Nephron progenitor cell (in vitro differentiated cells): ENCODE measurements around the gene INPP5J.

ENCODE experiments used
- DNase-seq: peaks from one replicate; pipeline ENCODE4 v3.0.0; 2021
- H3K27ac Mint-ChIP-seq: 2 replicates; pipeline ENCODE4 v1.8.0; 2021; ENCODE audit warnings: mild to moderate bottlenecking, moderate library complexity, mixed read lengths
- H3K27me3 Mint-ChIP-seq: 2 replicates; pipeline ENCODE4 v1.8.0; 2021; ENCODE audit warnings: mild to moderate bottlenecking, low read depth, mixed read lengths; ENCODE audit not compliant: poor library complexity
- H3K36me3 Mint-ChIP-seq: 2 replicates; pipeline ENCODE4 v1.8.0; 2021; ENCODE audit warnings: low read depth, mixed read lengths
- H3K4me1 Mint-ChIP-seq: 2 replicates; pipeline ENCODE4 v1.8.0; 2021; ENCODE audit warnings: mixed read lengths
- H3K4me3 Mint-ChIP-seq: 2 replicates; pipeline ENCODE4 v1.8.0; 2021; ENCODE audit warnings: mild to moderate bottlenecking, moderate library complexity, mixed read lengths
- H3K9me3 Mint-ChIP-seq: 2 replicates; pipeline ENCODE4 v1.8.0; 2021; ENCODE audit warnings: mild to moderate bottlenecking, moderate library complexity, mixed read lengths
- TF ChIP-seq, protein P1 (sequence below): fragments of 200-600 bp; sonication (generic); IDR thresholded peaks from 2 replicates; pipeline ENCODE4 v1.5.0; 2021; ENCODE audit warnings: antibody characterized with exemption

INPP5J gene

DNA sequence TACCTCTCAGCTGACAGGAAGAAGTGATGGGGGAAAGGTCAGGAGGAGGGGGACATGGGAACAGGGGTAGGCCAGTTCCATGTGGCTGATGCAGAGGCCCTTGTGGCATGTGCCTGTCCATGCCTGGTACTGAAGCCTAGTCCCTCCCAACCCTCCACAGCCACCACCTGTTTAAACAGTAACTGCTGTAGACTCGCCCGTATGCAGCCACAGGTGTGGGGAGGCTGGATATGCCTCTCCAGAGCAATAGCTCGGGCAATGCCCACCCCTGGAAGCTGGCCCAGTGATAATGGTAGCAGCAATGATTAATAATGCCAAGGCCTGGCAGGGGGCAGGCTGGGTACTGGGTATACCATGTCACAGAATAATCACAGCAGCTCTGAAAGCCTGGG lies 39.4 kb upstream of the INPP5J start:
- Mint-ChIP-seq H3K4me1 (peaks cover 51% of the 10 kb centered on the region), H3K27ac (no peak overlapping the region), H3K36me3 (no peaks in the 10 kb centered on the region), H3K27me3 (peaks cover 6% of the 10 kb centered on the region), H3K4me3 (peak overlapping the region; percentile 82), H3K9me3 (no peaks in the 10 kb centered on the region)
- TF ChIP-seq, protein P1, sequence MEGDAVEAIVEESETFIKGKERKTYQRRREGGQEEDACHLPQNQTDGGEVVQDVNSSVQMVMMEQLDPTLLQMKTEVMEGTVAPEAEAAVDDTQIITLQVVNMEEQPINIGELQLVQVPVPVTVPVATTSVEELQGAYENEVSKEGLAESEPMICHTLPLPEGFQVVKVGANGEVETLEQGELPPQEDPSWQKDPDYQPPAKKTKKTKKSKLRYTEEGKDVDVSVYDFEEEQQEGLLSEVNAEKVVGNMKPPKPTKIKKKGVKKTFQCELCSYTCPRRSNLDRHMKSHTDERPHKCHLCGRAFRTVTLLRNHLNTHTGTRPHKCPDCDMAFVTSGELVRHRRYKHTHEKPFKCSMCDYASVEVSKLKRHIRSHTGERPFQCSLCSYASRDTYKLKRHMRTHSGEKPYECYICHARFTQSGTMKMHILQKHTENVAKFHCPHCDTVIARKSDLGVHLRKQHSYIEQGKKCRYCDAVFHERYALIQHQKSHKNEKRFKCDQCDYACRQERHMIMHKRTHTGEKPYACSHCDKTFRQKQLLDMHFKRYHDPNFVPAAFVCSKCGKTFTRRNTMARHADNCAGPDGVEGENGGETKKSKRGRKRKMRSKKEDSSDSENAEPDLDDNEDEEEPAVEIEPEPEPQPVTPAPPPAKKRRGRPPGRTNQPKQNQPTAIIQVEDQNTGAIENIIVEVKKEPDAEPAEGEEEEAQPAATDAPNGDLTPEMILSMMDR, result no peak
- DNase-seq, result no peak

DNA sequence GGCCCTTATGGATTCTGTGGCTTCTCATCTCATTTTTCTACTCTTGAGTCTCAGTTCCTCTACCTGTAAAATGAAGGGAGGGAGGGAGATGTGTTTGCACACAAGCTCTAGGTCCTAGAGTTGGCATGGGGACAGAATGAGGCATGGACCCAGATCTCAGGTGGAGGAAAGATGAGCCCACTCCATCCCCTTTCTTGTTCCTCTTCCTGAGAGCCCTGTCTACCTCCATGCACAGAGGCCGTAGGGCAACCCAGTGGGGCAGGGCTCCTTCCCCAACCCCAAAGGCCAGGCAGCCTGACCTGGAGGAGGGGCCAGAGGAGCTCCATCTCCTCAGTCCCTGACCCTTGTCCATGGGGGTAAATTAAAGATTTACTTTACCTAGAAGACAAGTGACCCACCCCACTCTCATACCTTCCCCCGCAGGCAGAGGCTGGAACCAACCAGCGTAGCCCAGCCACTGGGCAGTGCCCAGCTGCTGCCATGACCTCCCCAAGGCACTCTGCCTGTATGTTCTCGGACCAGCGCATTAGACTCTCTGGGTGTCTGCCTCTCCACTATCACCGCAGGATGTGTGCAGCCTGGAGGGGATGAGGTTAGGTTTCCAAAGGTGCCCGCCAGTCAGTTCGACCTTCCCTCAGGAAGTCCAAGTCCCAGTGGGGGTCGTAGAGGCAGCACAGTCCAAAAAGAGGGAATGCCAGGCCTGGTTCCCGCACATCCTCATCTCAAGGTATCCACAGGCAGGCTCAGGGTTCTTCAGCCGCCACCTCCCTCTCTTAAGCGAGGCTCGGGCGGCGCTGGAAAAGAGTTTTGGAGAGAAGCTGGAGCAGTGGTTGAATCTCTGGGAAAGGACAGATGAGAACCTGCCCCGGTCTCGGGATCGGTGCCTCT lies 38.6 kb upstream of the INPP5J start:
- Mint-ChIP-seq H3K27ac (no peak overlapping the region), H3K9me3 (no peaks in the 10 kb centered on the region), H3K36me3 (peaks cover 3% of the 10 kb centered on the region), H3K27me3 (no peaks in the 10 kb centered on the region), H3K4me3 (peak overlapping the region; percentile 82), H3K4me1 (peaks cover 46% of the 10 kb centered on the region)
- no peak for DNase-seq
- TF ChIP-seq, protein P1, result no peak

DNA sequence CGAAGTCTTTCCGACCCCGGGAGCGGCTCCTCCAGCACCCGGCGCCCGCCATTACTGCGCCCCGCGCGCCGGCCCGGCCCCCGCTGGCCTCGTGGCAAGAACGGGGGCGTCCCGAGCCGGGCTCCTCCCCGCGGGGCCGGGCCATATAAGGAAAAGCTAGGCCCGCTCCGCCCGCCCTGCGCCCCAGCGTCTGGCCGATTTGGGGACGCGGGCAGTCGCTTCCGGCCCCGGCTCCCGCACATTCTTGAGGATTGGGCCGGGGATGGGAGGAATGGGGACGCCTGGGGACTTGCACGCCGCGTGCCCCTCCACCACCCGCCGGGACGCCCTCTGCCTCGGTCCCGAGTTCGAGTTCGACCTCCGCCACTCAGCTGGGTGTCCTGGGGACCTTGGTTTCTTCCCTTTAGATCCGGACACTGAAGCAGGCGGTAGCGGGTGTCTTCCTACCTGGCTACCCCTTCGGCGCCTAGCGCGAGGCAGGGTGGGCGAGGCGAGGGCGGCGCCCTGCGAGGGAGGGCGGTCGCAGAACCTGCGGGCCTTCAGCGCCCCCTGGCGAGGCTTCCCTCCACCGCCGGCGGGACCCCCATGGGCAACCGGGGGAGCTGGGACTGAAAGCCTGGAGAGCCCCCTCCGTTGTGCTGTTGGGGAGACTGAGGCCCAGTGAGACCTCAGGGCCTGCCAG lies 37.8 kb upstream of the INPP5J start:
- Mint-ChIP-seq H3K4me3 (peak overlapping the region; percentile 82), H3K27ac (no peak overlapping the region), H3K27me3 (no peaks in the 10 kb centered on the region), H3K9me3 (no peaks in the 10 kb centered on the region), H3K36me3 (peaks cover 3% of the 10 kb centered on the region), H3K4me1 (peaks cover 39% of the 10 kb centered on the region)
- DNase-seq, result peak; percentile 87
- TF ChIP-seq, protein P1, result peak; percentile 81

DNA sequence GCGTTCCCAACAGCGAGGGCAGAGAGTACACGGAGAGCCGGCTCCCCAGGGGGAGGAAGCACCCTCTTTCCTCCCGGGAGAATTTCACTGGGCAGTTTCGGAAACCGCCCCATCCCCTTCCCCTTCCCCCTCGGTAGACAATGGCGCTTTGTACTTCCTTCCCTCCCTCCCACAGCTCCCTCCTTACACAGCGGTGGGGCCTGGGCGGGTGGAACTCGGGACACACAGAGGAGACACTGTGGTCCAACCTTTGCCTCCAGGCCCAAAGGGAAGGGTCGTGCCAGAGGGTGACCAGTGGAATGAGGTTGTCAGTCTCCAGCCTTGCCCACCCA lies 37.3 kb upstream of the INPP5J start:
- peaks cover 36% of the 10 kb centered on the region for H3K4me1 Mint-ChIP-seq
- H3K27me3 Mint-ChIP-seq, result no peaks in the 10 kb centered on the region
- DNase-seq, result no peak
- H3K9me3 Mint-ChIP-seq, result no peaks in the 10 kb centered on the region
- no peak overlapping the region for H3K27ac Mint-ChIP-seq
- TF ChIP-seq, protein P1, result no peak
- H3K4me3 Mint-ChIP-seq, result peak overlapping the region; percentile 75
- H3K36me3 Mint-ChIP-seq, result peaks cover 3% of the 10 kb centered on the region

DNA sequence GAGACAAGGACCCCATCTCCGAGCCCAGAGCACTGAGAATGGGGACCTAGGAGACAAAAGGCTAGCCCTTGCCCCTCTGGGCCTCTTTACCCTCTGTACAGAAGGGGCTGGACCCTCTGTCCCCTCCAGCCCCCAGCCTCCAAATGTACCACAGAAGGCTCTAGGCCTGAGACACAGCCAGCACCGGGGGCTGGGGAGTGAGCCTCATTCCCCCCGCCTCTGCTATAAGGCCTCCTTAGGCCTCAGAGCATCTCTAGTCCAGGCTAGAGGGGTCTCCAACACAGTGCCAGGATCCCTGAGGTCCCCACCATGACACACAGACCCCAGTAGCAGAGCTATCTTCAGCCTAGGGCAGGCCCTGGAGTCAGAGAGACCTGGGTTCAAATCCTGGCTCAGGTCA lies 36.8 kb upstream of the INPP5J start:
- DNase-seq, result no peak
- TF ChIP-seq, protein P1, result no peak
- Mint-ChIP-seq H3K4me1 (peaks cover 33% of the 10 kb centered on the region), H3K9me3 (no peaks in the 10 kb centered on the region), H3K4me3 (no peak overlapping the region), H3K27me3 (no peaks in the 10 kb centered on the region), H3K27ac (no peak overlapping the region), H3K36me3 (peaks cover 3% of the 10 kb centered on the region)
